T-helper 1 cell treated with Interleukin-12 subunit alpha and Interleukin-12 subunit beta and Interleukin-4 antibody, amounts not matched to agents 30 μg/mL and 1 μg/mL, for 36 hours (primary cell): ENCODE data around the gene LRP3.
"Not testable (repeated sequence)": the region's sequence is repeated elsewhere in the genome, so short reads cannot be mapped to it uniquely, and the experiment has no call there.

Experiments
- H3K27ac Mint-ChIP-seq: one replicate; pipeline ENCODE4 v1.8.0; 2021; ENCODE audit warnings: mild to moderate bottlenecking, mixed read lengths
- H3K27me3 Mint-ChIP-seq: one replicate; pipeline ENCODE4 v1.8.0; 2021; ENCODE audit warnings: low read depth, mixed read lengths
- H3K36me3 Mint-ChIP-seq: one replicate; pipeline ENCODE4 v1.8.0; 2021; ENCODE audit warnings: low read depth, mixed read lengths
- H3K4me1 Mint-ChIP-seq: one replicate; pipeline ENCODE4 v1.8.0; 2021; ENCODE audit warnings: low read depth, mixed read lengths
- H3K4me3 Mint-ChIP-seq: one replicate; pipeline ENCODE4 v1.8.0; 2021; ENCODE audit warnings: mild to moderate bottlenecking, moderate library complexity, mixed read lengths
- H3K9me3 Mint-ChIP-seq: one replicate; pipeline ENCODE4 v1.8.0; 2021; ENCODE audit warnings: mixed read lengths

The LRP3 gene, protein sequence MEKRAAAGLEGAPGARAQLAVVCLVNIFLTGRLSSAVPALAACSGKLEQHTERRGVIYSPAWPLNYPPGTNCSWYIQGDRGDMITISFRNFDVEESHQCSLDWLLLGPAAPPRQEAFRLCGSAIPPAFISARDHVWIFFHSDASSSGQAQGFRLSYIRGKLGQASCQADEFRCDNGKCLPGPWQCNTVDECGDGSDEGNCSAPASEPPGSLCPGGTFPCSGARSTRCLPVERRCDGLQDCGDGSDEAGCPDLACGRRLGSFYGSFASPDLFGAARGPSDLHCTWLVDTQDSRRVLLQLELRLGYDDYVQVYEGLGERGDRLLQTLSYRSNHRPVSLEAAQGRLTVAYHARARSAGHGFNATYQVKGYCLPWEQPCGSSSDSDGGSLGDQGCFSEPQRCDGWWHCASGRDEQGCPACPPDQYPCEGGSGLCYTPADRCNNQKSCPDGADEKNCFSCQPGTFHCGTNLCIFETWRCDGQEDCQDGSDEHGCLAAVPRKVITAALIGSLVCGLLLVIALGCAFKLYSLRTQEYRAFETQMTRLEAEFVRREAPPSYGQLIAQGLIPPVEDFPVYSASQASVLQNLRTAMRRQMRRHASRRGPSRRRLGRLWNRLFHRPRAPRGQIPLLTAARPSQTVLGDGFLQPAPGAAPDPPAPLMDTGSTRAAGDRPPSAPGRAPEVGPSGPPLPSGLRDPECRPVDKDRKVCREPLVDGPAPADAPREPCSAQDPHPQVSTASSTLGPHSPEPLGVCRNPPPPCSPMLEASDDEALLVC

DNA sequence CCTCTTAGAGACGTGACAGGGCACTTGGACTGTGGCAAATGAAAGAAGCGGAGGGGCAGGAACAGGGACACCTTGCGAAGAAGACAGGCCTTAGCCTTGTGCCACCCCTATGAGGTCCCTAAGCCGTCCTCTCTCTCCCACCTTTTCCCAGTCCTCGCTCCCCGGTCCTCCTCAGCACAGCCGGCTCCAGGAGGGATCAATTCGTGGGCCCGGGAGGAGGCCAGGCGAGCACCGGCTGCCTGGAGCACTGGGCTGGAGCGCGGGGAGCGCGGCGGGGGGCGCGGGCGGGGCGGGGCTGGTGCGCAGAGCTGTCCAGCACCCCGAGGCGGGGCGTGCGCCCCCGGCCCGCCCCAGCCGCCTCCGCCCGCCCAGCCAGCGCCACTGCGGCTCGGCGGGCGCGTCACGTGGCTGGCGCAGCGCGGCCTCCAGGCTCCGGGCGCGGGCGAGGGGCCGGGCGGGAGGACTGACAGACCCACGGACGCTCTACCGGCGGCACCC is at the start of gene LRP3:
Gene LRP3, plus strand, starts transcription at position 466 of the 498 bp plus-strand sequence. CDS start 456 bp downstream, outside the sequence.
- no peaks in the 10 kb centered on the region for H3K9me3 Mint-ChIP-seq
- H3K4me3 Mint-ChIP-seq: no peak within 1 kb of the TSS
- no peak within 1 kb of the TSS for H3K27ac Mint-ChIP-seq
- no peaks in the 10 kb centered on the region for H3K36me3 Mint-ChIP-seq
- H3K27me3 Mint-ChIP-seq: peaks cover 62% of the 10 kb centered on the region
- peaks cover 2% of the 10 kb centered on the region for H3K4me1 Mint-ChIP-seq

DNA sequence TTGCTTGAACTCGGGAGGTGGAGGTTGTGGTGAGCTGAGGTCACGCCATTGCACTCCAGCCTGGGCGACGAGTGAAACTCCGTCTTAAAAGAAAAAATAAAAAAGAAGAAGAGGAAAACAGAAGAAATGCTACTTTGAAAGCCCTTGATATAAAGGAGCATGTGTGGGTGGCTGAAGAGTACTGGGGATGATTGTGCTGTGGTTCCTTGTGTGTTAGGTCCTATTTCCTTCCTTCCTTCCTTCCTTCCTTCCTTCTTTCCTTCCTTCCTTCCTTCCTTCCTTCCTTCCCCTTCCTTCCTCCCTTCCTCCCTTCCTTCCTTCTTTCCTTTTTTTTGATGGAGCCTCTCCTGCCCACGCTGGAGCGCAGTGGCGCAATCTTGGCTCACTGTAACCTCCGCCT is 47.9 kb upstream of the LRP3 start:
- Mint-ChIP-seq H3K4me1 (peaks cover 4% of the 10 kb centered on the region), H3K4me3 (no peak overlapping the region), H3K27me3 (peaks cover 3% of the 10 kb centered on the region), H3K9me3 (no peaks in the 10 kb centered on the region), H3K36me3 (no peaks in the 10 kb centered on the region), H3K27ac (peak overlapping the region; percentile 47)

DNA sequence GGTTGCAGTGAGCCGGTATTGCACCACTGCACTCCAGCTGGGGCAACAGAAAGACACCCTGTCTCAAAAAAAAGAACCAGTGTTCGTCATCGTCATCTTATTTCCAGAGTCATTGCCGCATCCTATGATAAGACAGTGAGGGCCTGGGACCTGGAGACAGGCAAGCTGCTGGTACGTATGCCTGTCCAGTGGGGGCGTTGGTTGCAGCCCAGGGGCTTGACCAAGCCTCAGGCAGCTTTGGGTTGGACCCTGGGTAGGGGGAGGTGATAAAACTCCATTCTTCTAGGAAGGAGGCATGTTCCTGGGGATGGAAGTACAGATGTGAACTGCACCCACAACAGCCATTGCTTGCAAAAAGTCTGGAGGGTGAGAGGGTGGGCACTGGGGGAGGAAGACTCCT is 46.6 kb upstream of the LRP3 start:
- Mint-ChIP-seq H3K27me3 (peaks cover 3% of the 10 kb centered on the region), H3K36me3 (no peaks in the 10 kb centered on the region), H3K27ac (no peak overlapping the region), H3K4me3 (no peak overlapping the region), H3K9me3 (no peaks in the 10 kb centered on the region), H3K4me1 (peaks cover 4% of the 10 kb centered on the region)

DNA sequence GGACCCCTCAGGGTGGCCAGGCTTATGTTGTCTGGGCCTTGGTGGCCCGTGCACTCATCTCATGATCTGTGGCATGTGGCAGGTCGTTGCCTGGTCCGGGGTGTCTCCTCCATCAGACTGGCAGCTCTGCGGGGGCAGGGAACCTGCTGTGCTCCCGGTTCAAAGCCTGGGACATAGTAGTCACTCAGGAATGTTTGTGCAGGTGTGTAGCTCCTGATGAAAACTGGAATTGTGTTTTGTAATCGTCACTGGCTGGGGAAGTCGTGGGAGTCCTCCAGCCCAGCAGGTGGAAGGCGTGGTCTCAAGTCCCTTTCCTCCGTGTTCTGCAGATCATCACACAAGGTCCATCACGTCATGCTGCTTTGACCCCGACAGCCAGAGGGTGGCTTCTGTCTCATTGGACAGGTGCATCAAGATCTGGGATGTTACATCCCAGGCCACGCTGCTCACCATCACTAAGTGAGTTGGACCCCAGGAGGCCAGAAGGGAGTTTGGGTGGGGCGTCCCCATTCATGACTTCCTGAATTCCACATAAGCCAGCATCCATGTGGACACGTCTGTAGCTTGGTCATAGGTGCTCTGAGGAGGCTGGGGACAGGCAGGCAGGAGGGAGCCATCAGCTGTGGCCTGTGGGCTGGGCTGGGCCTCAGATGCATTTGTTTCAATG is 43.1 kb upstream of the LRP3 start:
- H3K36me3 Mint-ChIP-seq: no peaks in the 10 kb centered on the region
- no peak overlapping the region for H3K27ac Mint-ChIP-seq
- no peaks in the 10 kb centered on the region for H3K27me3 Mint-ChIP-seq
- no peak overlapping the region for H3K4me3 Mint-ChIP-seq
- H3K9me3 Mint-ChIP-seq: no peaks in the 10 kb centered on the region
- no peaks in the 10 kb centered on the region for H3K4me1 Mint-ChIP-seq

DNA sequence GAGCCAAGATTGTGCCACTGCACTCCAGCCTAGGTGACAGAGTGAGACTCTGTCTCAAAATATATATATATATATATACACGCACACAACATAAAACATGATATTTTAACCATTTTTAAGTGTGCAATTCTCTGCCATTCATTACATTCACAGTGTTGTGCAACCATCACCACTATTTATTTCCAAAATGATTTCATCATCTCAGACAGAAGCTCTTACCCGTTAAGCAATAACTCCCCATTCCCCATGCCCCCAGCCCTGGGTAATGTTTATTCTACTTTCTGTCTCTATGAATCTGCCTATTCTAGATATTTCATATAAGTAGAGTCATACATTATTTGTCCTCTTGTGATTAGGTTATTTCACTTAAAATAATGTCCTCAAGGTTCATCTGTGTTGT is 42.0 kb upstream of the LRP3 start:
- Mint-ChIP-seq H3K36me3 (no peaks in the 10 kb centered on the region), H3K9me3 (no peaks in the 10 kb centered on the region), H3K4me1 (no peaks in the 10 kb centered on the region), H3K27me3 (no peaks in the 10 kb centered on the region), H3K4me3 (no peak overlapping the region), H3K27ac (no peak overlapping the region)

DNA sequence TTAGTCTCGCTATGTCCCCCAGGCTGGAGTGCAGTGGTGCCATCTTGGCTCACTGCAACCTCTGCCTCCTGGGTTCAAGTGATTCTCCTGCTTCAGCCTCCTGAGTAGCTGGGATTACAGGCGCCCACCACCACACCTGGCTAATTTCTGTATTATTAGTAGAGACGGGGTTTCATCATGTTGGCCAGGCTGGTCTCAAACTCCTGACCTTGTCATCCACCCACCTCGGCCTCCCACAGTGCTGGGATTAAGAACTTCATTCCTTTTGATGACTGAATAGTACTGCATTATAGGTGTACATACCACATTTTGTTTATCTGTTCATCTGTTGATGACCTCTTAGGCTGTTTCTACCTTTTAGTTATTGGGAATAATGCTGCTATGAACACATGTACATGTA is 41.5 kb upstream of the LRP3 start:
- not testable (repeated sequence) for H3K4me3 Mint-ChIP-seq, H3K27ac Mint-ChIP-seq, H3K9me3 Mint-ChIP-seq, H3K27me3 Mint-ChIP-seq, H3K36me3 Mint-ChIP-seq, H3K4me1 Mint-ChIP-seq

DNA sequence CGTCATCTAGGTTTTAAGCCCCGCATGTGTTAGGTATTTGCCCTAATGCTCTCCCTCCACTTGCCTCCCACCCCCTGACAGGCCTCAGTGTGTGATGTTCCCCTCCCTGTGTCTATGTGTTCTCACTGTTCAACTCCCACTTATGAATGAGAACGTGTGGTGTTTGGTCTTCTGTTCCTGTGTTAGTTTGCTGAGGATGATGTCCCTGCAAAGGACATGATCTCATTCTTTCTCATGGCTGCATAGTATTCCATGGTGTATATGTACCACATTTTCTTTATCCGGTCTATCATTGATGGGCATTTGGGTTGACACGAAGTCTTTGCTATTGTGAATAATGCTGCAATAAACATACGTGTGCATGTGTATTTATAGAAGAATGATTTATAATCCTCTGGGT is 39.8 kb upstream of the LRP3 start:
- not testable (repeated sequence) for H3K27ac Mint-ChIP-seq, H3K9me3 Mint-ChIP-seq, H3K36me3 Mint-ChIP-seq, H3K4me3 Mint-ChIP-seq, H3K27me3 Mint-ChIP-seq
- H3K4me1 Mint-ChIP-seq: peaks cover 11% of the 10 kb centered on the region

DNA sequence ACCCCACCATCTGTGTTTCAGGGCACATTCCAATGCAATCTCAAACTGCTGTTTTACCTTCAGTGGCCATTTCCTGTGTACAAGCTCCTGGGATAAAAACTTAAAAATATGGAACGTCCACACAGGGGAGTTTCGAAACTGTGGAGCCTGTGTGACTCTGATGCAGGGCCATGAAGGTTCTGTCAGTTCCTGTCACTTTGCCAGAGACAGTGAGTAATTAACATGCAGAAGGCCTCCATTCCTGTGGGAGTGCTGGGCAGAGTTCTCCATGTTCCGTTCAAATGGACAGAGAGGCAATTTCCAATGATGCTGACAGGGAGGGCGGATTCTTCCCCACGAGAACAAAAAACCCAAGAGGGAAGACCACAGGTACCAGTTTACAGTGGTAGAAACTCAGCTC is 37.8 kb upstream of the LRP3 start:
- Mint-ChIP-seq H3K27ac (no peak overlapping the region), H3K4me1 (peaks cover 24% of the 10 kb centered on the region), H3K4me3 (no peak overlapping the region), H3K9me3 (no peaks in the 10 kb centered on the region), H3K36me3 (no peaks in the 10 kb centered on the region), H3K27me3 (no peaks in the 10 kb centered on the region)

DNA sequence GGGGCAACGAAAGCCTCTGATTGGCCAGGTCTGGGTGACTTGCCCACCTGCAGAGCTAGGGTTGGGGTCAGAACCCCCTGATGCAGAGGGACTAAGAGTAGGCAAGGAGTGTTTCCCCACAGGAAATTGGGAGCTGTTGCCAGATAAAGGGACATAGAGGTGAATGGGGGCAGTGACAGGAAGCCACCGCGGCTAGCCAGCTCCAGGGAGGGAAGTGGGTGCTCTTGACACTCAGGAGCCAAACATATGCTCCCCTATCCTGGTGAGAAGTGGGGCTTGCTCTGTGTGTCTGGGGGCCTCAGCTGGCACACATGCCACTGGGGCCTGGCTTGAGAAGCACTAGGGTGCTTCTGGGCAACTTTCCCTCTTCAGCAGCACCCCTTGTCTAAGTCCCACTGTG is 36.2 kb upstream of the LRP3 start:
- Mint-ChIP-seq H3K4me1 (peaks cover 28% of the 10 kb centered on the region), H3K27ac (peak overlapping the region; percentile 32), H3K36me3 (no peaks in the 10 kb centered on the region), H3K27me3 (no peaks in the 10 kb centered on the region), H3K4me3 (no peak overlapping the region), H3K9me3 (no peaks in the 10 kb centered on the region)

DNA sequence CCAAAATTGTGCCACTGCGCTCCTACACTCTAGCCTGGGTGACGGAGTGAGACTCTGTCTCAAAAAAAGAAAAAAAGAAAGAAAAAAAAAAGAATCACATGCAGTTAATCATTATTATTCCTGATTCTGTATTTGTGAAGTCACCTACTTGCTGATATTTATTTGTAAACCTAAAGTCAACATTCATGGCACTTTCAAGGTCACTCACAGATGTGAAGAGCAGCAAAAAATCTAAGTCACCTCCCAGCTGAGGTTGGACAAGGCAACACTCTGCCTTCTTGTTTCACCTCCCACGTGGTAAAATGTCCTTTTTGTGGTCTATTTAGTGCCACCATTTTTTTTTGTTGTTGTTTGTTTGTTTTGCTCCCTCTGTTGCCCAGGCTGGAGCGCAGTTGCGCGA is 35.8 kb upstream of the LRP3 start:
- no peaks in the 10 kb centered on the region for H3K9me3 Mint-ChIP-seq
- H3K4me3 Mint-ChIP-seq: no peak overlapping the region
- H3K36me3 Mint-ChIP-seq: no peaks in the 10 kb centered on the region
- H3K4me1 Mint-ChIP-seq: peaks cover 28% of the 10 kb centered on the region
- no peaks in the 10 kb centered on the region for H3K27me3 Mint-ChIP-seq
- peak overlapping the region; percentile 32 for H3K27ac Mint-ChIP-seq

DNA sequence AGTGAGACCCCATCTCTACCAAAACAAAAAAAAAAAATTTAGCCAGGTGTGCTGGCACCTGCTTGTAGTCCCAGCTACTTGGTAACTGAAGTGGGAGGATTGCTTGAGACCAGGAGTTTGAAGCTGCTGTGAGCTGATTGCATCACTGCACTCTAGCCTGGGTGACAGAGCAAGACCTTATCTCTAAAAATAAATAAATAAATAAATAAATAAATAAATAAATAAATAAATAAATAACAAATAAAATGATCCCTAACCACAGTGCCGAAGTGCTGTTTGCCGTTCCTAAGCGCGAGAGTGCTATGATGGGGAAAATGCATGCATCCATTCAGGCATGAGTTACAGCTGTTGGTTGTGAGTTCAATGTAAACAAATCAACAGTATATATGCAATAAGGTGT is 35.0 kb upstream of the LRP3 start:
- H3K27ac Mint-ChIP-seq: no peak overlapping the region
- H3K4me3 Mint-ChIP-seq: no peak overlapping the region
- H3K9me3 Mint-ChIP-seq: no peaks in the 10 kb centered on the region
- no peaks in the 10 kb centered on the region for H3K27me3 Mint-ChIP-seq
- peaks cover 28% of the 10 kb centered on the region for H3K4me1 Mint-ChIP-seq
- H3K36me3 Mint-ChIP-seq: no peaks in the 10 kb centered on the region

DNA sequence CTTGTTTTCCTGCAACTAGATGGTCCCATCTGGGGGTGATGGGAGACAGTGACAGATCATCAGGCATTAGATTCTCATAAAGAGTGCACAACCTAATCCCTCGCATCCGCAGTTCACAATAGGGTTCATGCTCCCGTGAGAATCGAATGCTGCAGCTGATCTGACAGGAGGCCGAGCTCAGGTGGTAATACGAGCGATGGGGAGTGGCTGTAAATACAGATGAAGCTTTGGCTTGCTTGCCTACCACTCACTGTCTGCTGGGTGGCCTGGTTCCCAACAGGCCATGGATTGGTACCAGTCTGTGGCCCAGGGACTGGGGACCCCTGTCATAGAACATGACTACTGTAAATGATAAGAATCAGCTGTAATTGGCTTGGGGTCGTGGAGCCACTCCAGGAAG is 34.2 kb upstream of the LRP3 start:
- H3K4me1 Mint-ChIP-seq: peaks cover 28% of the 10 kb centered on the region
- no peak overlapping the region for H3K4me3 Mint-ChIP-seq
- no peaks in the 10 kb centered on the region for H3K9me3 Mint-ChIP-seq
- H3K27ac Mint-ChIP-seq: peak overlapping the region; percentile 16
- no peaks in the 10 kb centered on the region for H3K36me3 Mint-ChIP-seq
- no peaks in the 10 kb centered on the region for H3K27me3 Mint-ChIP-seq

DNA sequence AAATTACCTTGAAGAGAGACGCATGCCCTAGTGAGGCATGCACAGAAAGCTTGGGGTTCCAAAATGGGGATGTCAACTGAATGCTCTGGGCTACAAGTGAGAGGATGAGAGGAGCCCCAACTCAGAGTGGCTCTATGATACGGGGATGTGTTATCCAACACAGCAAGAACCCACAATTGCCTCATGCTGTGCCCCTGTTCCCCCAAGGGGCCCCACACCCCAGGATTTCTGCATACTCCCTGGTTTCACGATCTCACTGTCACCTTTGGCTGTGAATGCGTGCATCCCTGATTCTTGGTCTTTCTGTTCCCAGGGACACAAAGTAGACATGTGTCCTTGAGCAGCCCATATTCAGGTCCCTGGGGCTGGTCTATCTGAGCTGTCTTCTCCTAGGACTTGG is 32.9 kb upstream of the LRP3 start:
- Mint-ChIP-seq H3K36me3 (no peaks in the 10 kb centered on the region), H3K27me3 (no peaks in the 10 kb centered on the region), H3K9me3 (no peaks in the 10 kb centered on the region), H3K4me3 (no peak overlapping the region), H3K27ac (peak overlapping the region; percentile 63), H3K4me1 (peaks cover 28% of the 10 kb centered on the region)

DNA sequence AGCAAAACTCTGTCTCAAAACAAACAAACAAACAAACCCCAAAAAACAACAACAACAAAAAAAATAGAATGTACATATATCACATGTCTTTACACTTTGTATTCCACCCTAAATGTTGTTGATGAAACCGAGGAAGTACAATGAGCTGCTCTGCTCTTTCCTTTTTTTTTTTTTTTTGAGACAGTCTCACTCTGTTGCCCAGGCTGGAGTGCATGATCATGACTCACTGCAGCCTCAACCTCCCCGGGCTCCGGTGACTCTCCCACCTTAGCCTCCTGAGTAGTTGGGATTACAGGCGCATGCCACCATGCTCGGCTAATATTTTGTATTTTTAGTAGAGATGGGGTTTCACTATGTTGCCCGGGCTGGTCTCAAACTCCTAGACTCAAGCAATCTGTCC is 30.6 kb upstream of the LRP3 start:
- Mint-ChIP-seq H3K27ac (no peak overlapping the region), H3K4me1 (peaks cover 22% of the 10 kb centered on the region), H3K27me3 (peaks cover 1% of the 10 kb centered on the region), H3K4me3 (no peak overlapping the region), H3K36me3 (peaks cover 4% of the 10 kb centered on the region), H3K9me3 (peaks cover 11% of the 10 kb centered on the region)

DNA sequence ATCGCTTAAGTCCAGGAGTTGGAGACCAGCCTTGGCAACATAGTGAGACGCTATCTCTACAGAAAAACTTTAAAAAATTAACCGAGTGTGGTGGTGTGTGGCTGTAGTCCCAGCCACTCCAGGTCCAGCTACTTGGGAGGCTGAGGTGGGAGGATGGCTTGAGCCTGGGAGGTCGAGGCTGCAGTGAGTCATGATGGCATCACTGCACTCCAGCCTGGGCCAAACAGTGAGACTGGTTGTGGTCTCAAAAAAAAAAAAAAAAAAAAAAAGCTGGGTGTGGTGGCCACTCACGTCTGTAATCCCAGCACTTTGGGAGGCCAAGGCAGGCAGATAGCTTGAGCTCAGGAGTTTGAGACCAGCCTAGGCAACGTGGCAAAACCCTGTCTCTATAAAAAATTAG is 28.1 kb upstream of the LRP3 start:
- not testable (repeated sequence) for H3K27me3 Mint-ChIP-seq, H3K4me3 Mint-ChIP-seq, H3K36me3 Mint-ChIP-seq, H3K27ac Mint-ChIP-seq
- Mint-ChIP-seq H3K4me1 (peaks cover 12% of the 10 kb centered on the region), H3K9me3 (peaks cover 18% of the 10 kb centered on the region)
